Spleen (tissue), 7 donors: ENCODE results near the gene RNF150.

Source experiments
- CTCF ChIP-seq, 11 experiments: fragments of 200-600 bp in 7 of 11; fragments of 450-650 bp in 4 of 11; sonication (generic) in 4 of 11; IDR thresholded peaks in 8 of 11; conservative IDR thresholded peaks in 3 of 11; 1 replicate in 7 of 11; 2 replicates in 4 of 11; pipeline versions ENCODE4 v1.4.0 to v1.8.0; 2016 to 2021; ENCODE audit warnings: antibody characterized with exemption in 11 of 11, inconsistent platforms in 4 of 11, mild to moderate bottlenecking in 1 of 11
- POLR2AphosphoS5 ChIP-seq, 3 donors: sonication (generic); formaldehyde crosslinking; IDR thresholded peaks; one replicate each; pipeline ENCODE4 v1.5.1; 2017; ENCODE audit warnings: antibody characterized with exemption in 3 of 3
- donor health status: DM: no; HTN: no; CAD: no; lungs with moderate emphysema.
- donor health status: DM: no; HTN: no; CAD: no.
- donor health status: DM: no; HTN: no; CAD: no.

GRCh38 chr4:141065872-141066271 lies 67.4 kb downstream of the RNF150 start:
- no peak for TF ChIP-seq CTCF (IDR thresholded peaks at IDR 0.05 in 8 of 11, conservative IDR thresholded peaks at IDR 0.05 in 3 of 11)
- TF ChIP-seq POLR2AphosphoS5 (IDR thresholded peaks at IDR 0.05) = no peak
